Keratinocyte (primary cell): Measurements from ENCODE around the gene SIK2.

Experiments
- EZH2 ChIP-seq: IDR thresholded peaks from one replicate; pipeline ENCODE4 v1.6.1; 2012; ENCODE audit warnings: inconsistent platforms, mild to moderate bottlenecking, low read length, moderate library complexity
- TF ChIP-seq, protein P1 (sequence below), 3 experiments: IDR thresholded peaks in 1 of 3; conservative IDR thresholded peaks in 1 of 3; optimal IDR thresholded peaks in 1 of 3; 2 replicates in 2 of 3; 3 replicates in 1 of 3; pipeline versions ENCODE3 to v1.5.1; 2011; ENCODE audit warnings: low read length in 3 of 3, mild to moderate bottlenecking in 3 of 3, moderate library complexity in 2 of 3, control low read depth in 1 of 3, inconsistent platforms in 1 of 3; ENCODE audit not compliant: insufficient read depth in 2 of 3; ENCODE audit errors: extremely low read depth in 1 of 3

DNA sequence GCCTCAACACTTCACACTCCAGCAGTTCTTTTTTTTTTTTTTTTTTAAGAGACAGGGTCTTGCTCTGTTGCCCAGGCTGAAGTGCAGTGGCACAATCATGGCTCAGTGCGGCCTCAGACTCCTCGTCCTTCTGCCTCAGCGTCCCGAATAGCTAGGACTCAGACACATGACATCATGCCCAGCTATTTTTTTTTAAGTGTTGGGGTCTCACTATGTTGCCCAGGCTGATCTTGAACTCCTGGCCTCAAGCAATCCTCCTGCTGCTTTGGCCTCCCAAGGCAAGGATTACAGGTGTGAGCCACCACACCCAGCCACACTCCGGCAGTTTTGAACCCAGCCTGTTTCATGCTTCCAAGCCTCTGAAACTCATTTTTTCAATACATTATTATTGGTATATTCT, 160.3 kb downstream of the SIK2 start:
- TF ChIP-seq, protein P1, sequence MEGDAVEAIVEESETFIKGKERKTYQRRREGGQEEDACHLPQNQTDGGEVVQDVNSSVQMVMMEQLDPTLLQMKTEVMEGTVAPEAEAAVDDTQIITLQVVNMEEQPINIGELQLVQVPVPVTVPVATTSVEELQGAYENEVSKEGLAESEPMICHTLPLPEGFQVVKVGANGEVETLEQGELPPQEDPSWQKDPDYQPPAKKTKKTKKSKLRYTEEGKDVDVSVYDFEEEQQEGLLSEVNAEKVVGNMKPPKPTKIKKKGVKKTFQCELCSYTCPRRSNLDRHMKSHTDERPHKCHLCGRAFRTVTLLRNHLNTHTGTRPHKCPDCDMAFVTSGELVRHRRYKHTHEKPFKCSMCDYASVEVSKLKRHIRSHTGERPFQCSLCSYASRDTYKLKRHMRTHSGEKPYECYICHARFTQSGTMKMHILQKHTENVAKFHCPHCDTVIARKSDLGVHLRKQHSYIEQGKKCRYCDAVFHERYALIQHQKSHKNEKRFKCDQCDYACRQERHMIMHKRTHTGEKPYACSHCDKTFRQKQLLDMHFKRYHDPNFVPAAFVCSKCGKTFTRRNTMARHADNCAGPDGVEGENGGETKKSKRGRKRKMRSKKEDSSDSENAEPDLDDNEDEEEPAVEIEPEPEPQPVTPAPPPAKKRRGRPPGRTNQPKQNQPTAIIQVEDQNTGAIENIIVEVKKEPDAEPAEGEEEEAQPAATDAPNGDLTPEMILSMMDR (optimal IDR thresholded peaks at IDR 0.05 in 1 of 3, IDR thresholded peaks at IDR 0.05 in 1 of 3, conservative IDR thresholded peaks at IDR 0.05 in 1 of 3; ENCODE audit: extremely low read depth in 1 of 3, insufficient read depth in 2 of 3, low read length in 3 of 3) = no peak
- TF ChIP-seq EZH2 = no peak
